NCI-H345 treated with DMSO at 0.1 percent for 48 hours (cell line): ENCODE results near the gene CXCL1.

Experiments used
- DNase-seq: peaks from one replicate; lab custom pipeline; 2025; ENCODE audit not compliant: unreplicated experiment; lab: John Stamatoyannopoulos, UW

Gene CXCL1

GRCh38 chr4:73916172-73916925 is 47.2 kb downstream of the CXCL1 start:
- DNase-seq = no peak

GRCh38 chr4:73917081-73917501 is 47.9 kb downstream of the CXCL1 start:
- DNase-seq = no peak

GRCh38 chr4:73918058-73918457 is 48.9 kb downstream of the CXCL1 start:
- no peak for DNase-seq

- no peak for DNase-seq
Observed at GRCh38 chr4:73919691-73920090, 50.5 kb downstream of the CXCL1 start.
